Peyer's patch (tissue), 4 donors: Measurements from ENCODE around the gene GABBR2. TPM values are rescaled to one million over a fixed set of nuclear protein-coding genes. Genes with fewer than 3 reads are reported as not detected.
A peak's percentile ranks its signal among the peaks of the same experiment; 100 is the strongest.

ENCODE experiments used
- DNase-seq, 3 donors: peaks; one replicate each; pipeline ENCODE4 v3.0.0-alpha.2; 2017 to 2019
- H3K27ac ChIP-seq, 4 donors: fragments of 200-600 bp; sonication (generic); one replicate each; pipeline ENCODE4 v1.5.1; 2016 to 2019
- H3K27me3 ChIP-seq, 2 donors: fragments of 200-600 bp; sonication (generic); one replicate each; pipeline ENCODE4 v1.5.1; 2019
- H3K36me3 ChIP-seq, 3 donors: fragments of 200-600 bp; sonication (generic); one replicate each; pipeline ENCODE4 v1.5.1; 2016 to 2019
- H3K4me1 ChIP-seq, 4 donors: fragments of 200-600 bp; sonication (generic); one replicate each; pipeline ENCODE4 v1.5.1; 2016 to 2019
- H3K4me3 ChIP-seq, 4 donors: fragments of 200-600 bp; sonication (generic); 1 replicate in 3 of 4; 2 replicates in 1 of 4; pipeline ENCODE4 v1.5.1; 2016 to 2019; ENCODE audit warnings: mild to moderate bottlenecking in 1 of 4
- H3K9me3 ChIP-seq, 4 donors: fragments of 200-600 bp; sonication (generic); one replicate each; pipeline ENCODE4 v1.5.1; 2016 to 2019; ENCODE audit warnings: mild to moderate bottlenecking in 1 of 4
- POLR2A ChIP-seq, 2 donors: fragments of 450-650 bp; IDR thresholded peaks; one replicate each; pipeline ENCODE4 v1.5.1; 2017; ENCODE audit warnings: antibody characterized with exemption in 2 of 2, mild to moderate bottlenecking in 2 of 2, moderate library complexity in 2 of 2
- total RNA-seq, 4 donors: library from RNA; depleted of rRNA; stranded (reverse); fragments of >200 nt; gene quantifications; one replicate each; pipeline ENCODE4 v1.1.0, GENCODE V29; 2016
- TF ChIP-seq, protein P1 (sequence below), 6 experiments: fragments of 450-650 bp in 4 of 6; fragments of 200-600 bp in 2 of 6; sonication (generic) in 1 of 6; IDR thresholded peaks; one replicate each; pipeline ENCODE4 v1.5.1; 2017 to 2019; ENCODE audit warnings: antibody characterized with exemption in 6 of 6, mild to moderate bottlenecking in 3 of 6, moderate library complexity in 1 of 6

GABBR2 gene
- total RNA-seq, 4 donors from 2014 or later = not detected

DNA sequence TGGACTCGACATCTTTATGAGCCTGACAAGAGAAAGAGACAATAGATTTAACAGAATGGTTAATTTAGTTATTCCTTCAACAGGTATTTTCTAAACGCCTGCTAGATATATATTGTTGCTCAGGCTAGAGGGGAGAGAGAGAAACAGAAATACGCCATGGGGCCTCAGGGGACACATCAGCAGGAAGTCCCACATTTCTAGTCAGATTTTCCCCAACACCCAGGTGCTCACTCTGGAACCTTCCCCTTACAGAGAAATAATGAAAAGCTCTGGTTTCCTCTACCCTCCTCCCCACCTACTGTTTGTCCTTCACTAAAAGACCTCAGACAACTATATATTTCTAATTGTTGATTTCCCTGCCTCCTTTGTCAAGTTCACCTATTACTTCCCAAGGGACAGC lies 323.0 kb downstream of the GABBR2 start:
- Histone ChIP-seq H3K27me3 (no peaks in the 10 kb centered on the region), H3K4me1 (no peaks in the 10 kb centered on the region), H3K4me3 (no peak overlapping the region), H3K9me3 (no peaks in the 10 kb centered on the region), H3K27ac (no peak overlapping the region), H3K36me3 (no peaks in the 10 kb centered on the region)
- DNase-seq = no peak
- TF ChIP-seq, protein P1, sequence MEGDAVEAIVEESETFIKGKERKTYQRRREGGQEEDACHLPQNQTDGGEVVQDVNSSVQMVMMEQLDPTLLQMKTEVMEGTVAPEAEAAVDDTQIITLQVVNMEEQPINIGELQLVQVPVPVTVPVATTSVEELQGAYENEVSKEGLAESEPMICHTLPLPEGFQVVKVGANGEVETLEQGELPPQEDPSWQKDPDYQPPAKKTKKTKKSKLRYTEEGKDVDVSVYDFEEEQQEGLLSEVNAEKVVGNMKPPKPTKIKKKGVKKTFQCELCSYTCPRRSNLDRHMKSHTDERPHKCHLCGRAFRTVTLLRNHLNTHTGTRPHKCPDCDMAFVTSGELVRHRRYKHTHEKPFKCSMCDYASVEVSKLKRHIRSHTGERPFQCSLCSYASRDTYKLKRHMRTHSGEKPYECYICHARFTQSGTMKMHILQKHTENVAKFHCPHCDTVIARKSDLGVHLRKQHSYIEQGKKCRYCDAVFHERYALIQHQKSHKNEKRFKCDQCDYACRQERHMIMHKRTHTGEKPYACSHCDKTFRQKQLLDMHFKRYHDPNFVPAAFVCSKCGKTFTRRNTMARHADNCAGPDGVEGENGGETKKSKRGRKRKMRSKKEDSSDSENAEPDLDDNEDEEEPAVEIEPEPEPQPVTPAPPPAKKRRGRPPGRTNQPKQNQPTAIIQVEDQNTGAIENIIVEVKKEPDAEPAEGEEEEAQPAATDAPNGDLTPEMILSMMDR (IDR thresholded peaks at IDR 0.05) = no peak
- no peak for TF ChIP-seq POLR2A (IDR thresholded peaks at IDR 0.05)

DNA sequence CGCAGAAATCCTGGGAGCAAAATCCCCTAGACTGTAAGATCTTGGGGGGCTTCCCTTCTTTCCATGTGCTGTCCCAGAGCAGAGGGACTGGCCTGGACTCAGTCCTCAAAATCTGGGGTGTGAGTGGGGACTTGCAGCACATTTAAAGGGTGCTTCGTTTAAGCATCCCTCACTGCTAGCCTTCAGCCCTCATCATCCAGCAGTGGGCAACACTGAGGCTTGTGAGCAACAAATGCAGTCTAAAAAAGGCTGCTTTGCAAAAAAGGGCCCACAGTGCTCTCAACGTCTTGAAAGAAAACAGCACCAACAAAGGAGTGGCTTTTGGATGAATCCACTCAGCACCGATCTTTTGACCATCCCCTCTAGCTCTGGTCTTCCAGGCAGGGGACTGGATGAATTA lies 325.0 kb downstream of the GABBR2 start:
- no peak for DNase-seq
- H3K4me1 ChIP-seq = peaks cover 0 to 5% (median 2%) of the 10 kb centered on the region in 4 donors
- TF ChIP-seq, protein P1 (IDR thresholded peaks at IDR 0.05) = no peak
- TF ChIP-seq POLR2A (IDR thresholded peaks at IDR 0.05) = no peak
- H3K9me3 ChIP-seq = no peaks in the 10 kb centered on the region
- H3K4me3 ChIP-seq = no peak overlapping the region
- H3K36me3 ChIP-seq = no peaks in the 10 kb centered on the region
- H3K27ac ChIP-seq = no peak overlapping the region
- H3K27me3 ChIP-seq = no peaks in the 10 kb centered on the region

DNA sequence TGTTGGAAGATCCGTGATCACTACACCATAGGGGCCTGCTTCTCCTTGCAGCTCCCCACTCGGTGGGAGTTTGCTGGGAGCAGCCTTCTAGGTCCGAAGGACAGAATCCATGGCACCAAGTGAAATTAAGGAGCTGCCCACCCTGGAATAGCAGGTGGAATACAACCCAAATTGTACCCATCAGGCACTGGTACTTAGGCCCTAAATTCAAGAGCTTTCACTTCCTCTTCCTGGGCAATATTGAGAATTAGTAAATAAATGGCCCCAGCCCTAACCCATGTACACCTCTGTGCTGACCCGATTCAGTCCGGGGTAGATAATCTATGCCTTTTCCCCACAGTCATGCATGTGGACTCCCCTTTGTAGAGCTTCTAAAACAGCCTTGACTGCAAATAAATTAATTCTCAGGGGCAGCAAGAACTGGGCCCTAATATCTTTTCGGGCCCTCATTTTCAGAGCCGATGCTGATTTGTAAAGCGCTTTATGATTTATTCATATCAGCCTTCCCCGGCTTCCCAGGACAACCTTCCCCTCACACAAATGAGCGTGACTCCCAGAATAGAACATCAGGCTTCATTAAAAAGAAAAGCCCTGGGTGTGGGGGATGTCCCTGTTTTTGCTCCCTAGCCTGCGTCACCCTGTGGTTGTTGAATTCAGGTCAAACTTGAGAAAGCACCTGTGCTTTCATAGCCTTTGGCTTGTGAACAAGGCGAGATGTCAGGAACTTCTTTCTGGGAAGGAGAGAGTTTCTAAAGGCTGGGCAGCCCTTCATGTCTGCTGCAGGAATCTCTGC lies 327.2 kb downstream of the GABBR2 start:
- Histone ChIP-seq H3K4me1 (peaks cover 0 to 5% (median 2%) of the 10 kb centered on the region in 4 donors), H3K27ac (peak overlapping the region in 1 of 4 donors; percentile 68), H3K27me3 (no peaks in the 10 kb centered on the region), H3K4me3 (no peak overlapping the region), H3K36me3 (no peaks in the 10 kb centered on the region), H3K9me3 (no peaks in the 10 kb centered on the region)
- DNase-seq = no peak
- no peak for TF ChIP-seq POLR2A (IDR thresholded peaks at IDR 0.05)
- TF ChIP-seq, protein P1 (IDR thresholded peaks at IDR 0.05) = no peak

DNA sequence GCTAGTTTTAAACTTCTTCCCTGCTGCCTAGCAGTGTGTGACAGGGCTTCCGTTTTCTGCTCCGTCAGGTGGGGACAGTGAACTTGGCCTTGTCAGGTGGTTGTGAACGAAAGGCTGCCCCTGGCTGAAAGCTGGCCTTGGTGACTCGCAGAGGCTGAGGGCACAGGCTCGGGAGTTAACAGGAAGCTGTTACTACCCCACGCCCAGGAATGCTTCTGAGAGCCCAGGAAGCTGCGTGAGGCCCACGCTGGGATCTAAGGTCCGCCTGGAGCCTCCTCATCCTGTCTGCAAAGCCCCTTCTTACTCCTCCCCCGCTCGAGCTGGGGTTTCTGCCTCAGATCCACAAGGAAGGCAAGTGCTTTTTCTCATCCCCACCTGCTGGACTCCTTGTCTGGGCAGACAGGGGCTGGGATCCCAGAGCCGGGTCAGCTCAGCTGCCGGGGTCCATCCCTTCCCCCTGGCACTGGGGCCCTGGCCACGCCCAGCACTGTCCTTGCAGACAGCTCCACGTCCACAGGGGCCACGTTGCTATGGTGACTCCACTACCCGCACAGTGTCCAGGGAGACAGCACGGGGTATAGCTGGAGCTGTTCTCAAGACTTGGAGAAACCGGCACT lies 328.6 kb downstream of the GABBR2 start:
- Histone ChIP-seq H3K4me3 (no peak overlapping the region), H3K27me3 (no peaks in the 10 kb centered on the region), H3K27ac (peak overlapping the region in 1 of 4 donors; percentile 68), H3K9me3 (no peaks in the 10 kb centered on the region), H3K4me1 (peaks cover 0 to 5% (median 2%) of the 10 kb centered on the region in 4 donors), H3K36me3 (no peaks in the 10 kb centered on the region)
- TF ChIP-seq, protein P1 (IDR thresholded peaks at IDR 0.05) = no peak
- TF ChIP-seq POLR2A (IDR thresholded peaks at IDR 0.05) = no peak
- peak in 2 of 3 donors; percentile 72 to 78 for DNase-seq

DNA sequence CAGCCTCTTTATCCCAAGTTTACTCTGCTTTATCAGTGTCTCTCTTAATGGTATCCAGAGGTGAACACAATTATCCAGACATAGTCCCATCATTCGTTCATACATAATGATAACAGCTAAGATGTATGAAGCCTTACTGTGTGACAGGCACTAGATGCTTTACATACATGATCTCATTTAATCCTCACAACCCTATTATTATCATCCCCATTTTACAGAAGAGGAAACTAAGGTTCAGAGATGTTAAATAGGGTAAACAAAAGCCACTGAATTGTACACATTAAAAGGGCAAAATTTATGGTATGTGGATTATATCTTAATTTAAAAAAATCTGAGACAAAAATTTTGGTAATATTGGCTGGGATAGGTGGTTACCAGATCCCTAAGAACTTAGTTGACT lies 329.2 kb downstream of the GABBR2 start:
- Histone ChIP-seq H3K36me3 (no peaks in the 10 kb centered on the region), H3K4me1 (peaks cover 0 to 7% (median 3%) of the 10 kb centered on the region in 4 donors), H3K27ac (no peak overlapping the region), H3K9me3 (no peaks in the 10 kb centered on the region), H3K4me3 (no peak overlapping the region), H3K27me3 (no peaks in the 10 kb centered on the region)
- no peak for TF ChIP-seq POLR2A (IDR thresholded peaks at IDR 0.05)
- TF ChIP-seq, protein P1 (IDR thresholded peaks at IDR 0.05) = no peak
- no peak for DNase-seq
